GM21529 (cell line): ENCODE measurements around the gene SIAH1.
"Not testable (repeated sequence)": the region's sequence is repeated elsewhere in the genome, so short reads cannot be mapped to it uniquely, and the experiment has no call there.

Source experiments
- ATAC-seq: cut with Tn5 transposase; IDR thresholded peaks from one replicate; pipeline ENCODE4 v1.9.1; 2021; ENCODE audit not compliant: unreplicated experiment

SIAH1 gene

GRCh38 chr16:48393485-48394354 lies 8.5 kb upstream of the SIAH1 start:
- no peak for ATAC-seq

DNA sequence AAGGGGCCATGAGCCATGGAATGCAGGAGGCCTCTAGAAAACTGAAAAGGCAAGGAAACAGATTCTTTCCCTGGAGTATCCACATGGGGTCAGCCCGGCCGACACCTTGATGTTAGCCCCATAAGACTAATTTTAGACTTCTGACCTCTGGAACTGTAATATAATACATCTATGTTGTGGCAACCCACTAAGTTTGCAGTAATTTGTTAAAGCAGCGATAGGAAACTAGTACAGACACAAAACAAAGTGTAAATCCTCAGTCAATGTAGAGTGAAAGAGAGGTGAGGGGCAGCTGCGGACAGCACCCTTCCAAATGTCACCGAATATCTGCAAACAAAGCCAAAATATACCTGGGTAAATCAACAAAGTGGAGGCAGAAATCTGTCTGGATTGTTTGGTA lies 7.2 kb upstream of the SIAH1 start:
- no peak for ATAC-seq

DNA sequence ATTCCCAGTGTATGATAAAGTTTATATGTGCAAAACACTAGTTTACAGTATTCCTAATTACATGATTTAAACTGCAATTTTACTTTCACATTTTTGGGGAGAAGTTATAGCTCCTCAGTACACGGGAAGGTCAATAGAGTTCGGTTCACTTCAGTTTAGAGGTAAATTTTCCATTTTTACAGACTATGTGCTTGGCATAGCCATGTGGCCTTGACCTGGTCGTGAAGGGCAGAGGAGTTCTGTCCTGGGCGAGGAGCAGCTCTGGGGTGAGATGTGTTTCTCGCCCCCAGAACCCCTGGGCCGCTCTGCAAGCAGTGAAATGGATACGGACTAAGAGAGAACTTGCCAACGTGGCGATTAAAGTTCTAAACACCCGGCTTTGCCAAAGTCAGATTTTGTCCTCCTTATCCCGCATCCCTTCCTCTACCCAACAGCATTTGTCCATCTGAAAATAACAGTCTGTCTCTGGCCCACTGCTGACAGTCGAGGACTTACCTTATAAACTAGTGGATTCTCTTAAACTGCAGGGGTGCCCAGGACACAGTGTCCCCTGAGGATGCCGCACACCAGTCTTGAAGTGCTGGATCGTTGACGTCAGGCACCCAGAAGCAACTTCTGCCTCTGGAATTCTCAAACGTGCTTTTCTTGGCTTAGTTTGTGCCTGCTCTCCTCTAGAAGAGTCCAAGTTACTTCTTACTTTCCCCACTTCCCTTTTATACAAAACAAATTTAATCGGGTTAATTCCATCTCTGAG lies 1.5 kb upstream of the SIAH1 start:
- no peak for ATAC-seq

DNA sequence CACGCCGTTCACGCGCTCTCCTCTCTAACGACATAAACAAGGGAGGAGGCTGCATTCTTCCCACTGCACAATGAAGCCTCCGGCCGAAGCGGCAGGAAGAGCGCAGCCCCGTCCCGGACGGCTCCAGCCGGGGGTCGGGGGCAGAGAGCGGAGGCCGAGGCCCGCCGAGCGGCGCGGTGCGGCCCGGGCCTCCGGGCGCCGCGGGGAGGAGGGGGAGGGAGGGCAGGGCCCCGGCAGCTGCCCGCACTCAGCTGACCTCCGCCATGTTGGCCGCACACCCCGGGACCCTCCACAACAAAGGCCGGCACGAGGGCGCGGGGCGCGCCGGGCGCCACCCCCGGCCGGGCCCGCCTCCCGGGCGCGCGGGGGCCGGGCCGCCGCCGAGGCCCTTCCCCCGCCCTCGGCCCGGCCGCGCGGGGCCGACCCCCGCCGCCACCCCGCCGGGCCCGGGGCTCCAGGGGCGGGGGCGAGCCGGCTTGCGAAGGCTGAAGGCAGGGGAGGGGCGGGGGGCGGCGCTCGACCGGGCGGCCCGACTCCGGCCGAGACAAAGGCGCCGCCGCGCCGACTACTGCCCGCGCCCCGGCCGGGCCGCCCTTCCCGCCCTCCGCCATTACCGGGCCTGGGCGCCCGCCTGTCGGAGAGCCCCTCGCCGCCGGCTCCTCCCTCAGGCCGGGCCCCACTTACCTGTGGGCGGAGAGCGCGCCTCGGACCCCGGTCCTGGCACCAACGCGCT lies 527 bp downstream of the SIAH1 start:
- peak; percentile 55 for ATAC-seq

- no peak for ATAC-seq
Measured at GRCh38 chr16:48383877-48384519, 1.2 kb downstream of the SIAH1 start.

GRCh38 chr16:48383009-48383876 lies 2.0 kb downstream of the SIAH1 start:
- no peak for ATAC-seq

- no peak for ATAC-seq
Measured at GRCh38 chr16:48382131-48382530, 3.1 kb downstream of the SIAH1 start.

GRCh38 chr16:48381201-48381600 lies 4.0 kb downstream of the SIAH1 start:
- ATAC-seq: no peak

GRCh38 chr16:48378836-48379235 lies 6.4 kb downstream of the SIAH1 start:
- no peak for ATAC-seq

DNA sequence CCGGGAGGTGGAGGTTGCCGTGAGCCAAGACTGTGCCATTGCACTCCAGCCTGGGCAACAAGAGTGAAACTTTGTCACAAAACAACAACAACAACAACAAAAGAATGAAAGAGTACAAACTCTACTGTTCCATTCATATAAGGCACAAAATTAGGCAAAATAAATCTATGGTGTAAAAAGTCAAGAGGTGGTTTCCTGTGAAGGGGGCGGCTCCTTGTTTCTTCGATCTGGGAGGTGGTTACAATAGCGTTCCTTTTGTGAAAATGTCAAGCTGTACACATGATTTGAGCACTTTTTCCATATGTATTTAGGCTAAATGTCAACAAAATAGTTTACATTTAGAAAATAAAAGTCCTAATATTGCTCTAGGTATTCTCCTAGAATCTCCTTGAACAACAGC lies 6.9 kb downstream of the SIAH1 start:
- ATAC-seq: no peak

DNA sequence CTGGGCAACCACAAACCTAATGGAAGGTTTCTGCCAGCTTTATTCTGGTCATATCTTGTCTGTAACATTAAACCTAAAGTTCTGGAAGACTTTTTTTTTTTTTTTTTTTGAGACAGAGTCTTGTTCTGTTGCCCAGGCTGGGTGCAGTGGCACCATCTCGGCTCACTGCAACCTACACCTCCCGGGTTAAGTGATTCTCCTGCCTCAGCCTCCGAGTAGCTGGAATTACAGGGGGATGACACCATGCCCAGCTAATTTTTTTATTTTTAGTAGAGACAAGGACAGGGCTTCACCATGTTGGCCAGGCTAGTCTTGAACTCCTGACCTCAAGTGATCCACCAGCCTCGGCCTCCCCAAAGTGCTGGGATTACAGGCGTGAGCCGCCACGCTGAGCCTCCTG lies 7.9 kb downstream of the SIAH1 start:
- not testable (repeated sequence) for ATAC-seq

GRCh38 chr16:48374255-48374654 lies 11.0 kb downstream of the SIAH1 start:
- no peak for ATAC-seq

- no peak for ATAC-seq
Measured at GRCh38 chr16:48373258-48374029, 11.8 kb downstream of the SIAH1 start.

GRCh38 chr16:48372744-48373143 lies 12.5 kb downstream of the SIAH1 start:
- ATAC-seq: no peak

GRCh38 chr16:48371393-48371780 lies 13.8 kb downstream of the SIAH1 start:
- ATAC-seq: no peak

DNA sequence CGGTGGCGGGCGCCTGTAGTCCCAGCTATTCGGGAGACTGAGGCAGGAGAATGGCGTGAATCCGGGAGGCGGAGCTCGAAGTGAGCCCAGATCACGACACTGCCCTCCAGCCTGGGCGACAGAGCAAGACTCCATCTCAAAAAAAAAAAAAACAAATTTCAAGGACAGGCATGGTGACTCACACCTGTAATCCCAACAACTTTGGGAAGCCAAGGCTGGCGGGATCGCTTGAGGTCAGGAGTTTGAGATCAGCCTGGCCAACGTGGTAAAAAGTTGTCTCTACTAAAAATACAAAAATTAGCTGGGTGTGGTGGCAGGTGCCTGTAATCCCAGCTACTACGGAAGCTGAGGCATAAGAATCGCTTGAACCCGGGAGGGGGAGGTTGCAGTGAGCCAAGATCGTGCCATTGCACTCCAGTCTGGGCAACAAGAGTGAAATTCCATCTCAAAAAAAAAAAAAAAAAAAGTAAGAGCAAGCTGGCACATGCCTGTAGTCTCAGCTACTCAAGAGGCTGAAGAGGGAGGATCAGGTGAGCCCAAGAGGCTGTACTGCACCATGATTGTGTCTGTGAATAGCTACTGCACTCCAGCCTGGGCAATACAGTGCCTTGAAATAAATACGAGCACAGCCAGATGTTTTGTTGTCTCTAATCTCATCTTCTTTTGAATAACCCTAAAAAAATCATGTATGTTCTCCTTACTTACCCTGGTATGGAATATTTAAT lies 14.4 kb downstream of the SIAH1 start:
- ATAC-seq: not testable (repeated sequence)

DNA sequence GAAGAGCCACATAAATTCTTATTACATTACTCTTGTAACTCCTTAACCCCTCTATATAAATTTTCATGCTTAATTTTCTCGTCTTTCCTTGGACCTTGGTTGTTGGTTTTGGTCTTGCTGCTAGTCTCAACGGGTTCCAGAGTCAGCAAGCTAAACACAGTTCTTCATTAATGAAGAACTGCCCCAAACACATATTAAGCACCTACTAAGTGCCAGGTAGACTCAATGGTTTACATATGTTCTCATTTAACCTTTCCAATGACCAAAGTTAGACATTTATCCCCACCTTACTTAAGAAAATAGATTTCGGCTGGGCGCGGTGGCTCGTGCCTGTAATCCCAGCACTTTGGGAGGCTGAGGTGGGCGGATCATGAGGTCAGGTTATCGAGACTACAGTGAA lies 15.0 kb downstream of the SIAH1 start:
- no peak for ATAC-seq

DNA sequence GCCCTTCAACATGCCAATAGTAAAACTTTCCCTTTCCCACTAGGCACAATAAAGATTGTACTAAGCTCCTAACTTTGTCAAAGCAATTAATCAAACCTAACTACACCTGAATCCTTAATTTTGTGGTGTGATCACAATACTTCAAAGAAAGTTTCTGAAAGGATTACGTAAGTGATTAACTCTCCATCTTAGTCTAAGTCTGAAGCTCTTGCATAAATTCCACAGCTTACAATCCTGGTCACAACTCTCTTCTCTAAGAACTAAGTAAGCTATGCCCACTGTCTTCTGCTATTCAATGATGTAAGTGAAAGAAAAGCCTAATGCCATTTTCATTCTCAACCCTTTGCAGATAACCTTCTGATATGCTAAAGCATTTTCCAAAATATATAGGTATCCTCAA lies 15.4 kb downstream of the SIAH1 start:
- ATAC-seq: no peak
